HepG2 (cell line): ENCODE data around the gene MAVS. TPM values are rescaled to one million over a fixed set of nuclear protein-coding genes. Genes with fewer than 3 reads are reported as not detected.
A peak's percentile ranks its signal among the peaks of the same experiment; 100 is the strongest.

Experiments used
- AKAP8 ChIP-seq: sonication (generic); formaldehyde crosslinking; IDR thresholded peaks from 2 replicates; pipeline ENCODE4 v1.5.1; 2020; ENCODE audit warnings: mild to moderate bottlenecking, missing genetic modification reagents
- CTCF ChIP-seq: sonication (generic); formaldehyde crosslinking; IDR thresholded peaks from 2 replicates; pipeline ENCODE4 v1.5.0; 2020; ENCODE audit warnings: mild to moderate bottlenecking, missing genetic modification reagents, moderate library complexity
- ELK4 ChIP-seq: sonication (generic); formaldehyde crosslinking; IDR thresholded peaks from 2 replicates; pipeline ENCODE4 v1.9.0; 2021; ENCODE audit warnings: missing genetic modification reagents, borderline replicate concordance
- KLF6 ChIP-seq: IDR thresholded peaks from 2 replicates; pipeline ENCODE4 v1.8.0; 2016; ENCODE audit warnings: missing biosample characterization, missing genetic modification reagents
- MBD4 ChIP-seq: IDR thresholded peaks from 2 replicates; pipeline ENCODE4 v1.6.1; 2012; ENCODE audit warnings: low read length, inconsistent platforms, borderline replicate concordance
- MZF1 ChIP-seq: sonication (generic); formaldehyde crosslinking; IDR thresholded peaks from 2 replicates; pipeline ENCODE4 v1.8.1; 2023; ENCODE audit warnings: mild to moderate bottlenecking, missing genetic modification reagents, borderline replicate concordance
- NR2F6 ChIP-seq, 2 experiments: IDR thresholded peaks; 2 replicates each; pipeline ENCODE4 v1.6.1; 2016; ENCODE audit warnings: antibody characterized with exemption in 1 of 2, mild to moderate bottlenecking in 1 of 2
- POLR2AphosphoS5 ChIP-seq: IDR thresholded peaks from 2 replicates; pipeline ENCODE4 v1.6.1; 2012; ENCODE audit warnings: low read depth, low read length
- TBP ChIP-seq: sonication (generic); formaldehyde crosslinking; IDR thresholded peaks from 2 replicates; pipeline ENCODE4 v1.5.0; 2020; ENCODE audit warnings: missing genetic modification reagents
- ZNF407 ChIP-seq: sonication (generic); formaldehyde crosslinking; IDR thresholded peaks from one replicate; pipeline ENCODE4 v1.5.1; 2020; ENCODE audit warnings: mild to moderate bottlenecking, missing genetic modification reagents; ENCODE audit errors: not compliant biosample characterization
- ZNF720 ChIP-seq: sonication (generic); formaldehyde crosslinking; IDR thresholded peaks from 2 replicates; pipeline ENCODE4 v1.4.0; 2020; ENCODE audit warnings: missing genetic modification reagents
- ZSCAN25 ChIP-seq: sonication (generic); formaldehyde crosslinking; IDR thresholded peaks from 2 replicates; pipeline ENCODE4 v1.8.0; 2022; ENCODE audit warnings: mild to moderate bottlenecking, missing genetic modification reagents
- polyA plus RNA-seq, 8 experiments: library from polyadenylated mRNA; depleted of rRNA in 3 of 8; stranded (reverse) in 7 of 8; unstranded in 1 of 8; fragments of >200 nt; fragmentation: Illumina TruSeq in 4 of 8; extraction: Trizol in 4 of 8; gene quantifications; 2 replicates each; pipeline versions ENCODE4 v1.2.1 to v1.2.3, GENCODE V29; 2011 to 2016; ENCODE audit warnings: low read depth in 4 of 8, missing spikeins in 1 of 8, mixed read lengths in 1 of 8; ENCODE audit not compliant: insufficient read depth in 1 of 8
- total RNA-seq, 5 experiments: library from RNA; depleted of rRNA; stranded (reverse); fragments of >200 nt; fragmentation: Illumina TruSeq; extraction: Trizol; gene quantifications; 2 replicates each; pipeline ENCODE4 v1.2.3, GENCODE V29; 2016; ENCODE audit warnings: low read depth in 1 of 5
- TF ChIP-seq, protein P1 (sequence below): sonication (generic); formaldehyde crosslinking; IDR thresholded peaks from 2 replicates; pipeline ENCODE4 v1.4.0; 2020; ENCODE audit warnings: missing genetic modification reagents

MAVS gene
- total and polyA plus RNA-seq, 2 of the 13 experiments (the other 11 are each of a cell fraction or from before 2014, with no cell fraction given) = 27.3 to 36.6 TPM

DNA sequence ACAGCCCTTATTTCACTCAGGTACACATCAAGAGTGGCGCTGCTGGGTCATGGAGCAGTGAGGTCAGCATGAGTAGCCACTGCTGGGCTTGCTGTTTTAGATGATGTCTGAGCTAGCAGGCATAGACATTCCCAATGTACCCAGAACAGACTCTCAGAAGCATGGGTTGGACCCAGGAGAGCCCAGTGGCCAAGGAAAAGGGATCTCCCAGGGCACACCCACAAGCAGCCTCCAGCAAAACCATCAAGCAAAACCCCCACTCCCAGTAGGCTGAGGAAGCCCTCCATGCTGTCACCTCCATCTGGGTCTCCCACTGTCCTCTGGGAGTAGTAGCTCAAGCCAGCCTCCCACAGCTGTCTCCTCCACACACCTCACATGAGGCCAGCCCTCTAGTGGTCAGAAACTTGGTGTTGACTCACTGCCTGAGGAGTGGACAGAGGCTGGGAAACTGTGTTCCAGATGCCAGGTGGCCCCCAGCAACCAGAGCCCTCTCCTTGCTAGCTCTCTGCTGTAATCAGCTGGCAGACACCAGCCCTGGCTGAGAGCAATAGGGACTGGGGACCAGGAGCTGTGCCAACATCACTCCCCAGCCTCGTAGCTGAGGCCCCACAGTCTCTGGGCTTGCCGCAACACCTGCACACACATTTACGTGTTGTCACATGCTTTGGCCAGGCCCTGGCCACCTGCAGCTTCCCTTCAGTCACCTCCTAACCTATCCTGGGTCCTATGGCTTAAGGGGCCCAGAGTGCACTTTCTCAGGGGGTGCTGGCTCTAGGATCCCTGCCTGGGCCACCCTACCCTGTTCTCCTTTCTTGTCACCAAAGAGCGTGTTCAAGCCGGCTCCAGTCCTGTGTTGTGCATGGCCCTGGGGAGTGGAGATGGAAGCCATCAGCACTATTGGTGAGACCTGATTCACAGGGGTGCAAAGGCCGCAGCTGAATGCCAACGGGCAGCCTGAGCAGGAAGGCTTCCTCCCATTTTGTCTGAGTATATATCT lies 28.2 kb upstream of the MAVS start (continued):
- TF ChIP-seq ZSCAN25 (CRISPR knock-in tag) (peak; percentile 58), POLR2AphosphoS5 (peak; percentile 50), ZNF407 (peak; percentile 79), ELK4 (CRISPR knock-in tag) (no peak), ZNF720 (CRISPR knock-in tag) (peak; percentile 37; the same call in 1 of the 2 replicates), MBD4 (no peak), CTCF (CRISPR knock-in tag) (peak; percentile 99), TBP (CRISPR knock-in tag) (no peak), MZF1 (CRISPR knock-in tag) (0 out of 2 replicates have a peak, but pooled peaks have one; percentile 62), AKAP8 (CRISPR knock-in tag) (peak; percentile 62; the same call in 1 of the 2 replicates), KLF6 (CRISPR knock-in tag) (0 out of 2 replicates have a peak, but pooled peaks have one; percentile 57), NR2F6 (IDR thresholded peaks at IDR 0.05) (no peak), NR2F6 (CRISPR knock-in tag; IDR thresholded peaks at IDR 0.05) (peak; percentile 40; the same call in 1 of the 2 replicates)
- TF ChIP-seq, protein P1, sequence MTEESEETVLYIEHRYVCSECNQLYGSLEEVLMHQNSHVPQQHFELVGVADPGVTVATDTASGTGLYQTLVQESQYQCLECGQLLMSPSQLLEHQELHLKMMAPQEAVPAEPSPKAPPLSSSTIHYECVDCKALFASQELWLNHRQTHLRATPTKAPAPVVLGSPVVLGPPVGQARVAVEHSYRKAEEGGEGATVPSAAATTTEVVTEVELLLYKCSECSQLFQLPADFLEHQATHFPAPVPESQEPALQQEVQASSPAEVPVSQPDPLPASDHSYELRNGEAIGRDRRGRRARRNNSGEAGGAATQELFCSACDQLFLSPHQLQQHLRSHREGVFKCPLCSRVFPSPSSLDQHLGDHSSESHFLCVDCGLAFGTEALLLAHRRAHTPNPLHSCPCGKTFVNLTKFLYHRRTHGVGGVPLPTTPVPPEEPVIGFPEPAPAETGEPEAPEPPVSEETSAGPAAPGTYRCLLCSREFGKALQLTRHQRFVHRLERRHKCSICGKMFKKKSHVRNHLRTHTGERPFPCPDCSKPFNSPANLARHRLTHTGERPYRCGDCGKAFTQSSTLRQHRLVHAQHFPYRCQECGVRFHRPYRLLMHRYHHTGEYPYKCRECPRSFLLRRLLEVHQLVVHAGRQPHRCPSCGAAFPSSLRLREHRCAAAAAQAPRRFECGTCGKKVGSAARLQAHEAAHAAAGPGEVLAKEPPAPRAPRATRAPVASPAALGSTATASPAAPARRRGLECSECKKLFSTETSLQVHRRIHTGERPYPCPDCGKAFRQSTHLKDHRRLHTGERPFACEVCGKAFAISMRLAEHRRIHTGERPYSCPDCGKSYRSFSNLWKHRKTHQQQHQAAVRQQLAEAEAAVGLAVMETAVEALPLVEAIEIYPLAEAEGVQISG = peak; percentile 69
